Liver (tissue), 9 donors: ENCODE data around the gene TNK1. TPM values are rescaled to one million over a fixed set of nuclear protein-coding genes. Genes with fewer than 3 reads are reported as not detected.
A peak's percentile ranks its signal among the peaks of the same experiment; 100 is the strongest.
"Not testable (repeated sequence)": the region's sequence is repeated elsewhere in the genome, so short reads cannot be mapped to it uniquely, and the experiment has no call there.

Experiments
- DNase-seq: peaks from one replicate; pipeline ENCODE4 v3.0.0-alpha.2; 2017; ENCODE audit warnings: low spot score
- H3K27ac ChIP-seq, 2 donors: one replicate each; pipeline ENCODE4 v1.7.0; 2013; ENCODE audit warnings: inconsistent platforms in 2 of 2, low read length in 2 of 2, control low read depth in 1 of 2, low read depth in 1 of 2, mild to moderate bottlenecking in 1 of 2
- H3K27me3 ChIP-seq, 4 donors: one replicate each; pipeline versions ENCODE4 v1.6.1 to v1.7.0; 2013; ENCODE audit warnings: low read length in 3 of 4, inconsistent platforms in 1 of 4, mild to moderate bottlenecking in 1 of 4, moderate library complexity in 1 of 4; ENCODE audit not compliant: control insufficient read depth in 4 of 4, insufficient read depth in 4 of 4
- H3K36me3 ChIP-seq, 4 donors: one replicate each; pipeline versions ENCODE4 v1.6.1 to v1.7.0; 2013; ENCODE audit warnings: low read length in 3 of 4, mild to moderate bottlenecking in 3 of 4, low read depth in 1 of 4, moderate library complexity in 1 of 4; ENCODE audit not compliant: control insufficient read depth in 4 of 4, insufficient read depth in 3 of 4
- H3K4me1 ChIP-seq, 4 donors: one replicate each; pipeline versions ENCODE4 v1.6.1 to v1.7.0; 2013; ENCODE audit warnings: low read length in 3 of 4, mild to moderate bottlenecking in 3 of 4, moderate library complexity in 1 of 4; ENCODE audit not compliant: control insufficient read depth in 4 of 4, insufficient read depth in 4 of 4
- H3K4me3 ChIP-seq, 3 donors: one replicate each; pipeline versions ENCODE4 v1.6.1 to v1.7.0; 2013; ENCODE audit warnings: low read length in 3 of 3, control low read depth in 1 of 3, low read depth in 1 of 3, mild to moderate bottlenecking in 1 of 3
- H3K9ac ChIP-seq, 2 donors: one replicate each; pipeline ENCODE4 v1.7.0; 2013; ENCODE audit warnings: low read length in 2 of 2, mild to moderate bottlenecking in 2 of 2, moderate library complexity in 2 of 2, control low read depth in 1 of 2, low read depth in 1 of 2
- H3K9me3 ChIP-seq, 4 donors: one replicate each; pipeline versions ENCODE4 v1.6.1 to v1.7.0; 2013; ENCODE audit warnings: low read length in 3 of 4; ENCODE audit not compliant: control insufficient read depth in 4 of 4
- GABPA ChIP-seq, 2 donors: IDR thresholded peaks in 1 of 2; conservative IDR thresholded peaks in 1 of 2; 2 replicates each; pipeline ENCODE4 v1.6.1; 2016; ENCODE audit warnings: antibody characterized with exemption in 2 of 2, mild to moderate bottlenecking in 1 of 2, moderate library complexity in 1 of 2
- HNF4G ChIP-seq: IDR thresholded peaks from 2 replicates; pipeline ENCODE4 v1.6.1; 2016; ENCODE audit warnings: antibody characterized with exemption
- JUND ChIP-seq, 2 donors: IDR thresholded peaks; 2 replicates each; pipeline ENCODE4 v1.6.1; 2016; ENCODE audit warnings: antibody characterized with exemption in 2 of 2
- MAX ChIP-seq: IDR thresholded peaks from 2 replicates; pipeline ENCODE4 v1.6.1; 2016; ENCODE audit warnings: antibody characterized with exemption
- NR2F2 ChIP-seq: IDR thresholded peaks from 2 replicates; pipeline ENCODE4 v1.6.1; 2016; ENCODE audit warnings: antibody characterized with exemption
- RAD21 ChIP-seq, 2 donors: IDR thresholded peaks; 2 replicates each; pipeline ENCODE4 v1.6.1; 2016; ENCODE audit warnings: antibody characterized with exemption in 2 of 2, mild to moderate bottlenecking in 2 of 2
- REST ChIP-seq: IDR thresholded peaks from 2 replicates; pipeline ENCODE4 v1.6.1; 2016; ENCODE audit warnings: antibody characterized with exemption, mild to moderate bottlenecking
- TAF1 ChIP-seq: conservative IDR thresholded peaks from 2 replicates; pipeline ENCODE4 v1.6.1; 2016; ENCODE audit warnings: antibody characterized with exemption, mild to moderate bottlenecking
- YY1 ChIP-seq: IDR thresholded peaks from 2 replicates; pipeline ENCODE4 v1.6.1; 2016; ENCODE audit warnings: antibody characterized with exemption, mild to moderate bottlenecking
- ZBTB33 ChIP-seq: IDR thresholded peaks from 2 replicates; pipeline ENCODE4 v1.6.1; 2016; ENCODE audit warnings: antibody characterized with exemption
- WGBS: extraction: QIAGEN DNeasy Blood & Tissue Kit; methylation state at CpG from one replicate; pipeline ENCODE4 v1.1.7; 2013; 5-methylcytosine and 5-hydroxymethylcytosine counted together
- polyA plus RNA-seq, 2 donors: library from polyadenylated mRNA; stranded (reverse) in 1 of 2; unstranded in 1 of 2; fragments of 200-250 nt in 1 of 2; fragments of >200 nt in 1 of 2; fragmentation: Nextera tagmentation in 1 of 2; extraction: Ambion mirVana in 1 of 2; gene quantifications; one replicate each; pipeline versions ENCODE4 v1.2.1 to v1.2.3, GENCODE V29; 2013 to 2015
- total RNA-seq, 2 donors: library from RNA; depleted of rRNA; stranded (reverse); fragments of >200 nt; gene quantifications; one replicate each; pipeline ENCODE4 v1.2.3, GENCODE V29; 2014
- donor health status: healthy.
- donor health status: healthy.
- donor health status: healthy.
- donor health status: healthy.
- donor health status: healthy.

The TNK1 gene
- 1 to 10 TPM in 1 of 2 donors, under 1 TPM in 1; 0.05 to 3.2 TPM for total RNA-seq
- 1 to 10 TPM; 1.9 to 3.5 TPM for polyA plus RNA-seq

GRCh38 chr17:7380855-7381683 is at the start of gene TNK1:
TSS of gene TNK1 (plus strand) at chr17:7381089. CDS start at chr17:7382927, 1,838 bp downstream.
- Histone ChIP-seq H3K4me1 (peaks cover 6 to 18% (median 12%) of the 10 kb centered on the region in 4 donors), H3K27ac (no peak within 1 kb of the TSS), H3K9me3 (no peaks in the 10 kb centered on the region), H3K27me3 (peaks cover 0 to 3% (median 0%) of the 10 kb centered on the region in 4 donors), H3K36me3 (peaks cover 0 to 2% (median 0%) of the 10 kb centered on the region in 4 donors), H3K9ac (peak within 1 kb of the TSS in 1 of 2 donors; percentile 47), H3K4me3 (peak within 1 kb of the TSS; percentile 45 to 74 (median 63))
- DNase-seq, result no peak
- TF ChIP-seq TAF1, result no peak
- TF ChIP-seq REST, result peak; percentile 53
- WGBS, result 4% methylated on average over 52 of the region's 52 CpGs

- Histone ChIP-seq H3K36me3 (peaks cover 0 to under 1% (median 0%) of the 10 kb centered on the region in 4 donors), H3K9ac (no peak overlapping the region), H3K9me3 (no peaks in the 10 kb centered on the region), H3K27ac (no peak overlapping the region), H3K27me3 (no peaks in the 10 kb centered on the region), H3K4me1 (peaks cover 8 to 22% (median 15%) of the 10 kb centered on the region in 4 donors), H3K4me3 (no peak overlapping the region)
- TF ChIP-seq NR2F2 (no peak), YY1 (no peak), TAF1 (no peak)
- 51% methylated on average over 7 of the region's 7 CpGs for WGBS
- no peak for DNase-seq
Observed at GRCh38 chr17:7332111-7332510, 48.8 kb upstream of the TNK1 start.

GRCh38 chr17:7332600-7333069 is 48.3 kb upstream of the TNK1 start:
- H3K36me3 ChIP-seq, DNase-seq, H3K27ac ChIP-seq, H3K27me3 ChIP-seq, H3K9ac ChIP-seq, H3K9me3 ChIP-seq, H3K4me3 ChIP-seq: not testable (repeated sequence)
- peaks cover 8 to 21% (median 15%) of the 10 kb centered on the region in 4 donors for H3K4me1 ChIP-seq
- 51% methylated on average over 14 of the region's 14 CpGs for WGBS

- no peak for DNase-seq
- 90% methylated on average over 3 of the region's 3 CpGs for WGBS
- Histone ChIP-seq H3K4me1 (peaks cover 0 to 4% (median 3%) of the 10 kb centered on the region in 4 donors), H3K9ac (no peak overlapping the region), H3K4me3 (no peak overlapping the region), H3K27ac (no peak overlapping the region), H3K9me3 (no peaks in the 10 kb centered on the region), H3K36me3 (no peaks in the 10 kb centered on the region), H3K27me3 (no peaks in the 10 kb centered on the region)
- no peak for TF ChIP-seq REST
- TF ChIP-seq RAD21 (IDR thresholded peaks at IDR 0.05), result no peak
- TF ChIP-seq JUND (IDR thresholded peaks at IDR 0.05), result no peak
- no peak for TF ChIP-seq YY1
- no peak for TF ChIP-seq MAX
- TF ChIP-seq GABPA (IDR thresholded peaks at IDR 0.05 in 1 of 2, conservative IDR thresholded peaks at IDR 0.05 in 1 of 2), result no peak
- TF ChIP-seq HNF4G, result no peak
- TF ChIP-seq ZBTB33, result no peak
Observed at GRCh38 chr17:7334938-7335538, 45.9 kb upstream of the TNK1 start.
